Gastroesophageal sphincter (tissue), 3 donors: Measurements from ENCODE around the gene VPS13C.

Experiments
- CTCF ChIP-seq, 4 experiments: fragments of 200-600 bp in 2 of 4; fragments of 450-650 bp in 2 of 4; sonication (generic) in 1 of 4; IDR thresholded peaks; one replicate each; pipeline ENCODE4 v1.5.1; 2017 to 2019; ENCODE audit warnings: antibody characterized with exemption in 4 of 4, mild to moderate bottlenecking in 2 of 4, moderate library complexity in 2 of 4
- POLR2A ChIP-seq, 2 donors: fragments of 450-650 bp; IDR thresholded peaks; one replicate each; pipeline ENCODE4 v1.6.1; 2017; ENCODE audit warnings: antibody characterized with exemption in 2 of 2, mild to moderate bottlenecking in 2 of 2, moderate library complexity in 1 of 2

GRCh38 chr15:61857169-61857829, 202.9 kb downstream of the VPS13C start:
- TF ChIP-seq CTCF (IDR thresholded peaks at IDR 0.05) (no peak), POLR2A (IDR thresholded peaks at IDR 0.05) (no peak)
